ENCODE data around the gene SLC9A9. TPM values are rescaled to one million over a fixed set of nuclear protein-coding genes. Genes with fewer than 3 reads are reported as not detected.
A peak's percentile ranks its signal among the peaks of the same experiment; 100 is the strongest.

The SLC9A9 gene
- total and polyA plus RNA-seq, 10 of the 15 experiments (the other 5 are each of a cell fraction or from before 2014, with no cell fraction given), result 3.5 to 14.2 (median 9.3) TPM

- WGBS (ENCODE audit: insufficient coverage, insufficient replicate concordance, low lambda C conversion rate, missing lambda C conversion rate), result 79% methylated on average over 3 of the region's 3 CpGs
- DNase-seq (ENCODE audit: low read depth, low spot score) (no peak), FAIRE-seq (no peak), ATAC-seq (no peak)
- SMC1A ChIA-PET (ENCODE audit: uncharacterized antibody, unreplicated experiment), result interaction anchor here (0.6 to 2.3 kb wide), 5 partner anchors 8 to 317 kb away, joined by 3 to 9 read pairs (median 3); no protein-coding TSS in a partner anchor
- RAD21 ChIA-PET (ENCODE audit: unreplicated experiment), result interaction anchor here (1.2 kb wide), 1 partner anchor 52 kb away, joined by 4 read pairs; no protein-coding TSS in a partner anchor
- TF ChIP-seq FOXK2 (IDR thresholded peaks at IDR 0.05) (no peak), TCF3 (IDR thresholded peaks at IDR 0.05; ENCODE audit: borderline replicate concordance, insufficient read depth, low read depth, low read length) (no peak), ZNF274 (IDR thresholded peaks at IDR 0.05; ENCODE audit: insufficient read depth, insufficient read length) (no peak), E4F1 (IDR thresholded peaks at IDR 0.05; ENCODE audit: borderline replicate concordance, partially characterized antibody) (no peak), ZBED1 (IDR thresholded peaks at IDR 0.05; ENCODE audit: borderline replicate concordance) (no peak), PKNOX1 (IDR thresholded peaks at IDR 0.05) (no peak), TARDBP (IDR thresholded peaks at IDR 0.05; ENCODE audit: borderline replicate concordance) (no peak), CREM (IDR thresholded peaks at IDR 0.05; ENCODE audit: low read depth) (no peak), EZH2 (IDR thresholded peaks at IDR 0.05; ENCODE audit: borderline replicate concordance, control insufficient read depth, low read depth, low read length) (no peak), MYC (IDR thresholded peaks at IDR 0.05; ENCODE audit: insufficient read depth, insufficient read length, insufficient replicate concordance, low read length, severe bottlenecking) (no peak), PAX8 (IDR thresholded peaks at IDR 0.05) (no peak), POLR2A (IDR thresholded peaks at IDR 0.05; ENCODE audit: low read depth, low read length) (no peak), GATAD2B (conservative IDR thresholded peaks at IDR 0.05; ENCODE audit: low read depth) (no peak), POLR2AphosphoS5 (IDR thresholded peaks at IDR 0.05; ENCODE audit: low read length) (no peak), ATF7 (IDR thresholded peaks at IDR 0.05; ENCODE audit: low read depth) (no peak)
- peak overlapping the region; percentile 69 for H2AFZ ChIP-seq (ENCODE audit: control insufficient read depth, low read depth, low read length)
- H3K4me1 ChIP-seq (ENCODE audit: control insufficient read depth, insufficient read depth, low read length), result peaks cover 2% of the 10 kb centered on the region
- H3K27ac ChIP-seq (ENCODE audit: control insufficient read depth, insufficient read depth), result no peak overlapping the region
- no peaks in the 10 kb centered on the region for H3K9me3 ChIP-seq (replicated peaks; ENCODE audit: control insufficient read depth, insufficient read depth, low read length)
- intact Hi-C loops (cut with micrococcal nuclease; ENCODE audit: unreplicated experiment), result no loop called here
- no peaks in the 10 kb centered on the region for H3K27me3 ChIP-seq (replicated peaks in 1 of 2; ENCODE audit: control insufficient read depth in 2 of 2, insufficient read depth in 2 of 2, low read length in 1 of 2)
- in situ Hi-C loops (cut with MboI), result no loop called here
- no peaks in the 10 kb centered on the region for H3K36me3 ChIP-seq (ENCODE audit: control insufficient read depth in 2 of 2, insufficient read depth in 2 of 2, low read length in 1 of 2)
- POLR2A ChIA-PET, result no interaction called here
- CTCF ChIA-PET, result interaction anchor here (0.6 to 1.0 kb wide), 2 partner anchors 10 to 652 kb away, joined by 3 read pairs; no protein-coding TSS in a partner anchor
- no TSS peak for BruUV-seq (replicated peaks)
- no peaks in the 10 kb centered on the region for H3K79me2 ChIP-seq (ENCODE audit: control insufficient read depth, insufficient read depth, low read length)
- peak overlapping the region; percentile 2; the same call in 1 of the 2 replicates for H3K4me2 ChIP-seq (ENCODE audit: control insufficient read depth, insufficient read depth)
- no peaks in the 10 kb centered on the region for H4K20me1 ChIP-seq (ENCODE audit: control insufficient read depth, insufficient read depth)
- no peak overlapping the region for H3K9ac ChIP-seq (ENCODE audit: control insufficient read depth, insufficient read depth, low read length)
- H3K4me3 ChIP-seq, result no peak overlapping the region
Observed at GRCh38 chr3:143216709-143217182, 631.5 kb downstream of the SLC9A9 start.
